HL-60 (cell line): Measurements from ENCODE around the gene SLC38A11.

Source experiments
- DNase-seq, 2 experiments: peaks; one replicate each; pipeline ENCODE4 v3.0.0-alpha.2; 2010 to 2020; ENCODE audit warnings: low read depth in 1 of 2, low spot score in 1 of 2
- H3K27ac ChIP-seq: fragments of 250-450 bp; sonication (Bioruptor Pico); replicated peaks from 2 replicates; pipeline ENCODE4 v1.5.1; 2020; ENCODE audit warnings: mild to moderate bottlenecking, moderate library complexity
- H3K27me3 ChIP-seq: fragments of 250-450 bp; sonication (Bioruptor Pico); 2 replicates; pipeline ENCODE4 v1.5.1; 2021; ENCODE audit warnings: mild to moderate bottlenecking, moderate library complexity; ENCODE audit not compliant: insufficient read depth, poor library complexity, severe bottlenecking
- H3K4me3 ChIP-seq: replicated peaks from 2 replicates; pipeline ENCODE4 v1.5.1; 2011; ENCODE audit warnings: mild to moderate bottlenecking, control low read depth, low read length; ENCODE audit not compliant: insufficient read depth
- CTCF ChIP-seq: IDR thresholded peaks from one replicate; pipeline ENCODE4 v1.5.1; 2011; ENCODE audit warnings: low read length, control low read depth, inconsistent platforms; ENCODE audit not compliant: insufficient read depth
- GABPA ChIP-seq: IDR thresholded peaks from 2 replicates; pipeline ENCODE4 v1.6.1; 2012; ENCODE audit warnings: low read depth
- POLR2AphosphoS5 ChIP-seq: IDR thresholded peaks from 2 replicates; pipeline ENCODE4 v1.6.1; 2012; ENCODE audit warnings: low read depth
- REST ChIP-seq: IDR thresholded peaks from 2 replicates; pipeline ENCODE4 v1.6.1; 2012; ENCODE audit warnings: low read depth; ENCODE audit not compliant: insufficient replicate concordance
- SPI1 ChIP-seq: IDR thresholded peaks from 2 replicates; pipeline ENCODE4 v1.6.1; 2012; ENCODE audit warnings: low read depth, mild to moderate bottlenecking, borderline replicate concordance

SLC38A11 gene

GRCh38 chr2:164877927-164878326 lies 77.4 kb downstream of the SLC38A11 start:
- Histone ChIP-seq H3K27ac (no peak overlapping the region), H3K27me3 (no peaks in the 10 kb centered on the region), H3K4me3 (no peak overlapping the region)
- TF ChIP-seq GABPA, result no peak
- no peak for TF ChIP-seq CTCF
- no peak for TF ChIP-seq SPI1
- TF ChIP-seq POLR2AphosphoS5, result no peak
- no peak for TF ChIP-seq REST
- DNase-seq, result no peak

DNA sequence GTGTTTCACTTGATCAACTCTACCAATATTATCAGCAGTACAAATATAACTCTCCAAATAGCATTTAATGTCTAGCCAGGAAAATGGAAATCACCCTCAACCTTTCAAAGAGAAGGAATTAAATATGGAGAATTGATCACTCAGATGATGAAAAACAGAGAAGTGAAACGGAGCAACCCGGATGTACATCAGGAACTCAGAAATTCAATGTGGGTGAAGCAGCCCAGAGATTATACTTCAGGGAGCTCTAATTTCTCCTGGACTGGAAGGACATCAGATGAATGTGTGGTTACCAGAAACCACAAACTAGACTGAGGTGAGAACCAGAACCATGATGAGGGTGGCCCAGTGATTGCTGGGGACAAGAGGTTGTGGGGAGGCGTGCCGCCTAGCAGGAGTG lies 78.2 kb downstream of the SLC38A11 start:
- Histone ChIP-seq H3K27ac (no peak overlapping the region), H3K4me3 (no peak overlapping the region), H3K27me3 (no peaks in the 10 kb centered on the region)
- DNase-seq, result no peak
- no peak for TF ChIP-seq REST
- no peak for TF ChIP-seq GABPA
- TF ChIP-seq CTCF, result no peak
- no peak for TF ChIP-seq SPI1
- no peak for TF ChIP-seq POLR2AphosphoS5

DNA sequence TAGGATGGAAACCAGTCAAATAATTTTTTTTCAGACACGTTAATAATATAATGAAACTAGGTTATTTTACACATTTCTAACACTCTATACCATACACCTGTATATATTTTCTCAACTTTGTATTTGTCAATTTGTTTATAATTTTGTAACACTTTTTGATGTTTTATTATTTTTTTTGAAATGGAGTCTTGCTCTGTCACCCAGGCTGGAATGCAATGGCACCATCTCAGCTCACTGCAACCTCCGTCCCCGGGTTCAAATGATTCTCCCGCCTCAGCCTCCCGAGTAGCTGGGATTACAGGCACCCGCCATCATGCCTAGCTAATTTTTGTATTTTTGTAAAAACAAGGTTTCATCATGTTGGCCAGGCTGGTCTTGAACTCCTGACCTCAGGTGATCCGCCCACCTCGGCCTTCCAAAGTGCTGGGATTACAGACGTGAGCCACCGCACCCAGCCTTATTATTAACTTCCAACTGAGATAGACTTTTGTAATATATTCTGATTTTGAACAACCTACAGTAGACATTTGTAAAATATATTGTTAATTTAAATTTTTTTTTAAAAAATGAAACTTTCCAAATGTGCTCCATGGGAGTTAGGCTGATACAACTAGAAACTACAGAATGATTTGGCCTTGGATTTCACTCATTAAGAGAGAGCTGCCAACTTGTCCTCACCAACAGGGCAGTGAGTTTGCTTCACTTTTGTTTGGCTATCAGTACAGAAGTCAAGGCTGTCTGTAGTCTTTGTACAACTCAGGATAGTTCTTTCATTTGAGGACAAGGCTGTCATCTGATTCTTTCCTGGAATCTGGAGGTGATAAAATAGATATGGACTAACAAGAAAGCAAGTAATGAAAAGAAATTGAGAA lies 79.8 kb downstream of the SLC38A11 start:
- TF ChIP-seq POLR2AphosphoS5, result no peak
- no peak for TF ChIP-seq CTCF
- TF ChIP-seq REST, result no peak
- TF ChIP-seq SPI1, result no peak
- no peak for TF ChIP-seq GABPA

More for the DNA sequence above, 79.8 kb downstream of the SLC38A11 start:
- no peak overlapping the region for H3K4me3 ChIP-seq
- no peak for DNase-seq
- no peaks in the 10 kb centered on the region for H3K27me3 ChIP-seq
- no peak overlapping the region for H3K27ac ChIP-seq
